SU-DHL-6 (cell line): ENCODE results near the gene ST6GALNAC3.

Experiments
- EZH2phosphoT487 ChIP-seq: fragments of 200-600 bp; sonication (generic), shearing (Covaris generic); conservative IDR thresholded peaks from 2 replicates; pipeline ENCODE4 v1.6.1; 2018; ENCODE audit warnings: mild to moderate bottlenecking, antibody characterized with exemption, low read length, moderate library complexity, mixed read lengths
- TF ChIP-seq, protein P1 (sequence below): fragments of 200-600 bp; sonication (generic); IDR thresholded peaks from one replicate; pipeline ENCODE4 v1.5.1; 2017; ENCODE audit warnings: antibody characterized with exemption, mild to moderate bottlenecking, low read length, moderate library complexity; ENCODE audit not compliant: insufficient read depth, poor library complexity, severe bottlenecking

DNA sequence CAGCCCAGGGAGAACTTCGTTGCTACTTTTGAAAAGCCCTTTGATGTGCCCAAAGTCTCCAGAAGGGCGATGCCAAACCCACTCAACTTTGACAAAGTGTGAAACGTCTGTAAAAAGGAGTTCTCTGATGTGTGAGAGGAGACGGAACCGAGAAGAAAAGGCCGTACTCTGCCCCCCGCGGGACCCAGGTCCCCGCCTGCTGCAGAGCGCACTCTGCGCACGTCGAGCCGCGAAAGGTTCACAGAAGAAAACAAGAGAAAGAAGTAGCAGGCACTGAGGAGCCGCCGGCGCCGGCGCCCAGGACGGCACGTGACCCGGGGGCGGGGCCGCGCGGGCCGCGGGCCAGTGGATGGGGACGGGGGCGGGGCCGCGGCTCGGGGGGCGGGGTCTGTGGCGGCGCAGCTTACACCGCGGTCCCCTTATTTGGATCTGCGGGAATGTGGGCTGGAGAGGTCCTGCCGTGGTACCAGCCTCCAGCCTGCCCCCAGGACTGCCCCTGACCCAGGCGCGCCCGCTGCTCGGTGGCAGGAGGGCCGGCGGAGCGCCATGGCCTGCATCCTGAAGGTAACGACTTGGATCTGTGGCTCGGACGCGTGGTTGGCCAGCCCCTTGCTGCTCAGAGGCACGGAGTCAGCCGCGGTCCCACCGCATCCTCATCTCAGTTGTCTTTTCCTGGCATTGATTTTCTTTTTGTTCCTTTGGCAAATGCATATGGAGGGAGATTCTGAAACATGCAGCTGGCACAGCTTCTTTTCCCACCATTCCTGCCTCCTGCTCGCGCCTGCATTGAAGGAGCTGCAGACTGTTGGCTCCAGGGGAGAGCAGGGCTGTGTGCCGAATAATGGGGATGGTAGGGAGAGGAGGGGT lies at the start of gene ST6GALNAC3:
- TF ChIP-seq, protein P1, sequence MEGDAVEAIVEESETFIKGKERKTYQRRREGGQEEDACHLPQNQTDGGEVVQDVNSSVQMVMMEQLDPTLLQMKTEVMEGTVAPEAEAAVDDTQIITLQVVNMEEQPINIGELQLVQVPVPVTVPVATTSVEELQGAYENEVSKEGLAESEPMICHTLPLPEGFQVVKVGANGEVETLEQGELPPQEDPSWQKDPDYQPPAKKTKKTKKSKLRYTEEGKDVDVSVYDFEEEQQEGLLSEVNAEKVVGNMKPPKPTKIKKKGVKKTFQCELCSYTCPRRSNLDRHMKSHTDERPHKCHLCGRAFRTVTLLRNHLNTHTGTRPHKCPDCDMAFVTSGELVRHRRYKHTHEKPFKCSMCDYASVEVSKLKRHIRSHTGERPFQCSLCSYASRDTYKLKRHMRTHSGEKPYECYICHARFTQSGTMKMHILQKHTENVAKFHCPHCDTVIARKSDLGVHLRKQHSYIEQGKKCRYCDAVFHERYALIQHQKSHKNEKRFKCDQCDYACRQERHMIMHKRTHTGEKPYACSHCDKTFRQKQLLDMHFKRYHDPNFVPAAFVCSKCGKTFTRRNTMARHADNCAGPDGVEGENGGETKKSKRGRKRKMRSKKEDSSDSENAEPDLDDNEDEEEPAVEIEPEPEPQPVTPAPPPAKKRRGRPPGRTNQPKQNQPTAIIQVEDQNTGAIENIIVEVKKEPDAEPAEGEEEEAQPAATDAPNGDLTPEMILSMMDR = no peak
- TF ChIP-seq EZH2phosphoT487 = no peak
